HepG2 (cell line): ENCODE measurements around the gene TIA1. TPM values are rescaled to one million over a fixed set of nuclear protein-coding genes. Genes with fewer than 3 reads are reported as not detected.
A peak's percentile ranks its signal among the peaks of the same experiment; 100 is the strongest.

Experiments
- ATAC-seq: fragments of 200-7000 bp; cut with Tn5 transposase; 3 replicates; pipeline ENCODE4 v1.9.1; 2020; ENCODE audit warnings: mild to moderate bottlenecking, moderate library complexity
- BruUV-seq: library from RNA; stranded (reverse); fragments of 400-500 nt; replicated peaks from 2 replicates; lab custom pipeline; 2021; lab: Mats Ljungman, UMichigan
- CTCF ChIA-PET: fragments of 300-600 bp; formaldehyde crosslinking; extraction: SDS; loops from one replicate; lab custom pipeline; 2021; ENCODE audit warnings: low total read pairs, inconsistent platforms, low intra/inter-chr PET ratio; lab: Yijun Ruan, JAX
- POLR2A ChIA-PET: fragments of 350-600 bp; sonication (Branson Sonifier 250); formaldehyde crosslinking; loops from one replicate; lab custom pipeline; 2020; ENCODE audit warnings: antibody characterized with exemption, inconsistent platforms; lab: Yijun Ruan, JAX
- DNase-seq: peaks from one replicate; pipeline ENCODE4 v3.0.0-alpha.2; 2015; ENCODE audit warnings: low spot score
- FAIRE-seq: peaks from 3 replicates; lab custom pipeline; 2011; peaks lifted over from hg19 to GRCh38; lab: Jason Lieb, UNC
- H2AFZ ChIP-seq: one replicate; pipeline ENCODE4 v1.6.1; 2011; ENCODE audit warnings: low read length, inconsistent platforms
- H3K27ac ChIP-seq: fragments of 300-600 bp; 3 replicates; pipeline ENCODE4 v1.8.0; 2011; ENCODE audit warnings: mixed run types, mild to moderate bottlenecking, mixed read lengths, low read length, inconsistent platforms; ENCODE audit not compliant: insufficient read depth; ENCODE audit errors: extremely low read length
- H3K27me3 ChIP-seq, 2 experiments: fragments of 200-600 bp in 1 of 2; 2 replicates in 1 of 2; 3 replicates in 1 of 2; pipeline versions ENCODE4 v1.6.0 to v1.8.0; 2011; ENCODE audit warnings: low read length in 2 of 2, mild to moderate bottlenecking in 2 of 2, moderate library complexity in 2 of 2, inconsistent platforms in 1 of 2; ENCODE audit not compliant: insufficient read depth in 2 of 2, control insufficient read depth in 1 of 2
- H3K36me3 ChIP-seq, 2 experiments: fragments of 200-600 bp in 1 of 2; replicated peaks in 1 of 2; 2 replicates in 1 of 2; 3 replicates in 1 of 2; pipeline versions ENCODE4 v1.5.1 to v1.8.0; 2011; ENCODE audit warnings: low read length in 2 of 2, inconsistent platforms in 1 of 2; ENCODE audit not compliant: insufficient read depth in 2 of 2, control insufficient read depth in 1 of 2
- H3K4me1 ChIP-seq: 2 replicates; pipeline ENCODE4 v1.5.1; 2012; ENCODE audit warnings: low read length, inconsistent platforms; ENCODE audit not compliant: insufficient read depth
- H3K4me2 ChIP-seq: 2 replicates; pipeline ENCODE4 v1.6.0; 2011; ENCODE audit warnings: low read depth, low read length, inconsistent platforms
- H3K4me3 ChIP-seq, 3 experiments: fragments of 200-600 bp in 1 of 3; sonication (generic), shearing (Covaris generic) in 1 of 3; replicated peaks in 1 of 3; 2 replicates each; pipeline ENCODE4 v1.5.1; 2011 to 2016; ENCODE audit warnings: low read length in 3 of 3, inconsistent platforms in 2 of 3, low read depth in 2 of 3, mild to moderate bottlenecking in 2 of 3, control low read depth in 1 of 3, mixed read lengths in 1 of 3; ENCODE audit not compliant: insufficient read depth in 1 of 3
- H3K79me2 ChIP-seq: one replicate; pipeline ENCODE4 v1.6.1; 2011; ENCODE audit warnings: low read length, inconsistent platforms; ENCODE audit not compliant: insufficient read depth
- H3K9ac ChIP-seq: 2 replicates; pipeline ENCODE4 v1.6.0; 2011; ENCODE audit warnings: mild to moderate bottlenecking, low read depth, low read length, inconsistent platforms; ENCODE audit not compliant: insufficient read depth
- H3K9me3 ChIP-seq: 2 replicates; pipeline ENCODE4 v1.5.1; 2012; ENCODE audit warnings: mild to moderate bottlenecking, low read length
- H4K20me1 ChIP-seq: 2 replicates; pipeline ENCODE4 v1.6.0; 2011; ENCODE audit warnings: inconsistent platforms, mild to moderate bottlenecking, low read length, moderate library complexity; ENCODE audit not compliant: insufficient read depth
- CEBPB ChIP-seq: IDR thresholded peaks from 2 replicates; pipeline ENCODE4 v1.6.1; 2011; ENCODE audit warnings: low read depth, low read length, improper control_type of control experiment, borderline replicate concordance
- CREM ChIP-seq, 2 experiments: sonication (generic) in 1 of 2; formaldehyde crosslinking in 1 of 2; IDR thresholded peaks; 2 replicates each; pipeline versions ENCODE4 v1.4.0 to v1.6.1; 2016 to 2020; ENCODE audit warnings: antibody characterized with exemption in 1 of 2, mild to moderate bottlenecking in 1 of 2, missing genetic modification reagents in 1 of 2
- ZBTB40 ChIP-seq, 2 experiments: fragments of 450-650 bp in 1 of 2; sonication (generic) in 1 of 2; formaldehyde crosslinking in 1 of 2; IDR thresholded peaks; 2 replicates each; pipeline versions ENCODE4 v1.6.1 to v1.8.0; 2016 to 2022; ENCODE audit warnings: antibody characterized with exemption in 1 of 2, mild to moderate bottlenecking in 1 of 2, missing genetic modification reagents in 1 of 2
- ZFY ChIP-seq: sonication (generic); formaldehyde crosslinking; IDR thresholded peaks from 2 replicates; pipeline ENCODE4 v1.4.0; 2020; ENCODE audit warnings: missing genetic modification reagents
- WGBS: methylation state at CpG from one replicate; pipeline ENCODE4 v1.1.6; 2017; ENCODE audit warnings: low lambda C conversion rate; 5-methylcytosine and 5-hydroxymethylcytosine counted together
- in situ Hi-C: cut with HindIII; loops from 2 replicates; pipeline ENCODE4 v1.10.0; 2017; ENCODE audit warnings: low pct_unique_long_range_greater_than_20kb; ENCODE audit not compliant: extremely low pct_ligation_motif_present
- intact Hi-C: fragments of 100-400 bp; cut with micrococcal nuclease; formaldehyde crosslinking; loops from one replicate; pipeline ENCODE4 v1.10.0; 2022; ENCODE audit not compliant: unreplicated experiment
- polyA plus RNA-seq, 8 experiments: library from polyadenylated mRNA; depleted of rRNA in 3 of 8; stranded (reverse) in 7 of 8; unstranded in 1 of 8; fragments of >200 nt; fragmentation: Illumina TruSeq in 4 of 8; extraction: Trizol in 4 of 8; gene quantifications; 2 replicates each; pipeline versions ENCODE4 v1.2.1 to v1.2.3, GENCODE V29; 2011 to 2016; ENCODE audit warnings: low read depth in 4 of 8, missing spikeins in 1 of 8, mixed read lengths in 1 of 8; ENCODE audit not compliant: insufficient read depth in 1 of 8
- total RNA-seq, 5 experiments: library from RNA; depleted of rRNA; stranded (reverse); fragments of >200 nt; fragmentation: Illumina TruSeq; extraction: Trizol; gene quantifications; 2 replicates each; pipeline ENCODE4 v1.2.3, GENCODE V29; 2016; ENCODE audit warnings: low read depth in 1 of 5

Gene TIA1
- total and polyA plus RNA-seq, 2 of the 13 experiments (the other 11 are each of a cell fraction or from before 2014, with no cell fraction given), result 209 to 319 TPM

GRCh38 chr2:70212298-70212932, 36.0 kb downstream of the TIA1 start:
- in situ Hi-C loops, result no loop called here
- Histone ChIP-seq H4K20me1 (no peaks in the 10 kb centered on the region), H3K27ac (no peak overlapping the region), H3K9ac (no peak overlapping the region), H3K4me1 (no peaks in the 10 kb centered on the region), H3K4me2 (no peak overlapping the region), H3K79me2 (no peaks in the 10 kb centered on the region), H2AFZ (no peak overlapping the region), H3K27me3 (no peaks in the 10 kb centered on the region), H3K4me3 (no peak overlapping the region), H3K9me3 (no peaks in the 10 kb centered on the region), H3K36me3 (peaks cover 12 to 50% of the 10 kb centered on the region in 2 experiments)
- 98% methylated on average over 3 of the region's 3 CpGs for WGBS
- peak; percentile 51; the same call in 1 of the 2 replicates for TF ChIP-seq ZBTB40 (IDR thresholded peaks at IDR 0.05)
- TF ChIP-seq ZBTB40 (CRISPR knock-in tag; IDR thresholded peaks at IDR 0.05), result no peak
- TF ChIP-seq CEBPB, result 0 out of 2 replicates have a peak, but pooled peaks have one; percentile 30
- TF ChIP-seq CREM (IDR thresholded peaks at IDR 0.05), result no peak
- TF ChIP-seq CREM (CRISPR knock-in tag; IDR thresholded peaks at IDR 0.05), result no peak
- no peak for TF ChIP-seq ZFY (CRISPR knock-in tag)
- BruUV-seq, result no TSS peak
- ATAC-seq, result no peak
- ChIA-PET POLR2A (no interaction called here), CTCF (no interaction called here)
- no peak for FAIRE-seq
- DNase-seq, result no peak
- intact Hi-C loops, result no loop called here
